A549 (cell line): Measurements from ENCODE around the gene CBR3. TPM values are rescaled to one million over a fixed set of nuclear protein-coding genes. Genes with fewer than 3 reads are reported as not detected.

ENCODE experiments used
- ATAC-seq, 2 experiments: fragments of 200-7000 bp in 1 of 2; fragments of >200 bp in 1 of 2; cut with Nextera tagmentation in 1 of 2; cut with Tn5 transposase in 1 of 2; 3 replicates each; pipeline versions ENCODE4 v1.8.0 to v1.9.1; 2018 to 2020; ENCODE audit warnings: mild to moderate bottlenecking in 1 of 2, moderate library complexity in 1 of 2
- CTCF ChIA-PET: fragments of 300-600 bp; sonication (Branson Sonifier 250); formaldehyde crosslinking; extraction: SDS; loops from one replicate; lab custom pipeline; 2021; ENCODE audit warnings: antibody characterized with exemption, inconsistent platforms; lab: Yijun Ruan, JAX
- POLR2A ChIA-PET: fragments of 350-600 bp; formaldehyde crosslinking; extraction: SDS; loops from one replicate; lab custom pipeline; 2021; ENCODE audit warnings: antibody characterized with exemption, inconsistent platforms; lab: Yijun Ruan, JAX
- DNase-seq, 2 experiments: peaks; one replicate each; pipeline versions ENCODE4 v3.0.0 to v3.0.0-alpha.2; 2011 to 2016; ENCODE audit warnings: low read depth in 1 of 2, low spot score in 1 of 2
- FAIRE-seq: peaks from 2 replicates; lab custom pipeline; 2011; peaks lifted over from hg19 to GRCh38; lab: Jason Lieb, UNC
- H3K27ac ChIP-seq, 2 experiments: fragments of >200 bp; sonication (Bioruptor Twin); formaldehyde crosslinking; 3 replicates each; pipeline ENCODE4 v1.5.1; 2016 to 2017
- H3K4me1 ChIP-seq: fragments of >200 bp; sonication (Bioruptor Twin); formaldehyde crosslinking; 3 replicates; pipeline ENCODE4 v1.6.1; 2016
- H3K4me2 ChIP-seq: fragments of >200 bp; sonication (Bioruptor Twin); formaldehyde crosslinking; 3 replicates; pipeline ENCODE4 v1.6.1; 2016
- H3K4me3 ChIP-seq: fragments of >200 bp; sonication (Bioruptor Twin); formaldehyde crosslinking; 3 replicates; pipeline ENCODE4 v1.5.1; 2016
- H3K9me3 ChIP-seq: fragments of >200 bp; sonication (Bioruptor Twin); formaldehyde crosslinking; 3 replicates; pipeline ENCODE4 v1.6.1; 2016
- ATOH8 ChIP-seq: fragments of 250-450 bp; sonication (Bioruptor Pico); IDR thresholded peaks from 2 replicates; pipeline ENCODE4 v1.5.0; 2020; ENCODE audit warnings: low read depth, mild to moderate bottlenecking, moderate library complexity
- BCL3 ChIP-seq: fragments of >200 bp; sonication (Bioruptor Twin); formaldehyde crosslinking; IDR thresholded peaks from 3 replicates; pipeline ENCODE4 v1.6.1; 2016
- BHLHE40 ChIP-seq: IDR thresholded peaks from 2 replicates; pipeline ENCODE4 v1.6.1; 2012; ENCODE audit warnings: low read depth, low read length, inconsistent platforms
- CHD2 ChIP-seq: fragments of 150-350 bp; IDR thresholded peaks from 2 replicates; pipeline ENCODE4 v1.6.1; 2014; ENCODE audit warnings: low read length; ENCODE audit not compliant: partially characterized antibody
- E2F6 ChIP-seq: IDR thresholded peaks from 2 replicates; pipeline ENCODE4 v1.6.1; 2012; ENCODE audit warnings: low read depth, borderline replicate concordance
- EHF ChIP-seq: fragments of 250-450 bp; sonication (Bioruptor Pico); IDR thresholded peaks from 2 replicates; pipeline ENCODE4 v1.5.0; 2020; ENCODE audit warnings: mild to moderate bottlenecking
- EP300 ChIP-seq, 2 experiments: fragments of >200 bp; sonication (Bioruptor Twin); formaldehyde crosslinking; IDR thresholded peaks; 2 replicates in 1 of 2; 3 replicates in 1 of 2; pipeline ENCODE4 v1.6.1; 2016 to 2017
- FOSL2 ChIP-seq, 2 experiments: fragments of 450-650 bp in 1 of 2; fragments of >200 bp in 1 of 2; sonication (Bioruptor Twin) in 1 of 2; formaldehyde crosslinking; IDR thresholded peaks; 2 replicates each; pipeline versions ENCODE4 v1.5.0 to v1.6.1; 2016 to 2020; ENCODE audit warnings: mild to moderate bottlenecking in 1 of 2, moderate library complexity in 1 of 2
- GATA3 ChIP-seq: IDR thresholded peaks from 2 replicates; pipeline ENCODE4 v1.6.1; 2012; ENCODE audit warnings: borderline replicate concordance
- HDAC2 ChIP-seq: fragments of 200-600 bp; sonication (generic); IDR thresholded peaks from 2 replicates; pipeline ENCODE4 v1.6.1; 2016
- HEYL ChIP-seq: fragments of 250-450 bp; sonication (Bioruptor Pico); IDR thresholded peaks from 2 replicates; pipeline ENCODE4 v1.8.0; 2021; ENCODE audit warnings: mild to moderate bottlenecking, moderate library complexity
- HOXA7 ChIP-seq: fragments of 250-450 bp; sonication (Bioruptor Pico); IDR thresholded peaks from 2 replicates; pipeline ENCODE4 v1.5.0; 2020; ENCODE audit warnings: mild to moderate bottlenecking, moderate library complexity
- HOXB5 ChIP-seq: fragments of 250-450 bp; sonication (Bioruptor Pico); IDR thresholded peaks from 2 replicates; pipeline ENCODE4 v1.5.0; 2020; ENCODE audit warnings: mild to moderate bottlenecking, moderate library complexity
- KDM1A ChIP-seq: fragments of 200-600 bp; sonication (generic); IDR thresholded peaks from 2 replicates; pipeline ENCODE4 v1.6.1; 2016; ENCODE audit warnings: low read depth, mild to moderate bottlenecking
- MAFK ChIP-seq: fragments of 450-650 bp; IDR thresholded peaks from 2 replicates; pipeline ENCODE4 v1.6.1; 2014; ENCODE audit not compliant: partially characterized antibody
- MAZ ChIP-seq: fragments of 150-350 bp; IDR thresholded peaks from 2 replicates; pipeline ENCODE4 v1.6.1; 2014; ENCODE audit warnings: antibody characterized with exemption, low read depth, low read length, borderline replicate concordance
- NFE2L2 ChIP-seq: fragments of 150-350 bp; conservative IDR thresholded peaks from 2 replicates; pipeline ENCODE4 v1.6.1; 2014; ENCODE audit warnings: low read length
- PHF8 ChIP-seq: fragments of 200-600 bp; sonication (generic); IDR thresholded peaks from 2 replicates; pipeline ENCODE4 v1.6.1; 2016; ENCODE audit warnings: low read depth, mild to moderate bottlenecking, antibody characterized with exemption, moderate library complexity, borderline replicate concordance
- POLR2AphosphoS2 ChIP-seq: conservative IDR thresholded peaks from 2 replicates; pipeline ENCODE4 v1.6.1; 2012; ENCODE audit warnings: low read length, improper control_type of control experiment, inconsistent platforms
- RCOR1 ChIP-seq: fragments of 150-350 bp; IDR thresholded peaks from 2 replicates; pipeline ENCODE4 v1.6.1; 2014; ENCODE audit warnings: antibody characterized with exemption, low read length, low read depth
- ZC3H11A ChIP-seq: fragments of 450-650 bp; IDR thresholded peaks from 2 replicates; pipeline ENCODE4 v1.6.1; 2014; ENCODE audit warnings: antibody characterized with exemption, mild to moderate bottlenecking
- WGBS: methylation state at CpG from one replicate; pipeline ENCODE4 v1.1.6; 2017; ENCODE audit errors: missing lambda C conversion rate; 5-methylcytosine and 5-hydroxymethylcytosine counted together
- polyA plus RNA-seq, 4 experiments: library from polyadenylated mRNA; depleted of rRNA in 3 of 4; stranded (reverse); fragments of >200 nt; fragmentation: RNase III in 1 of 4; extraction: RNeasy Plus Mini Kit Qiagen cat#74134 plus additional on column Dnase treatment in 1 of 4; gene quantifications; 2 replicates in 3 of 4; 3 replicates in 1 of 4; pipeline ENCODE4 v1.2.3, GENCODE V29; 2011 to 2017
- TF ChIP-seq, protein P1 (sequence below): fragments of >200 bp; sonication (Bioruptor Twin); formaldehyde crosslinking; IDR thresholded peaks from 3 replicates; pipeline ENCODE4 v1.5.1; 2016

The CBR3 gene
- polyA plus RNA-seq, 2 of the 4 experiments (the other 2 are of a cell fraction): 5.9 to 6.1 TPM

DNA sequence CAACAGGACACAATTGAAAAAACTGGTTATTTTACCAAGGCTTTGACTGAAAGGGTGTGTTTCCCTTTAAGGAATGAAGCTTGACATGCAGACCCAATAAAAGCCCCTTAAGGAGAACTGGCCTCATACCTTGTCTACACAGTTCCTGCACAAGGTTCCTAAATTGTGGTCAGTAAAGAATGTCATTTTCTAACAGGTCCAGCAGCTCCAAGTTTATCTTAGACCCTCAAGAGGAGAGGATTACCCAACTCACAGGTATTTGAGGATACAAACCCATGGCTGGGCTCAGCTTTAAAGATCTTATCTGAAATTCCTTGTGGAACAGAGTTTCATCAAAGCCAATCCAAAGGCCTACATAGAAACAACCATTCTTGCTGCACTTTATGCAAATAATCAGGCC, 31.4 kb upstream of the CBR3 start:
- Histone ChIP-seq H3K4me3 (no peak overlapping the region), H3K4me2 (no peak overlapping the region), H3K9me3 (no peaks in the 10 kb centered on the region), H3K4me1 (no peaks in the 10 kb centered on the region), H3K27ac (no peak overlapping the region)
- TF ChIP-seq RCOR1 (no peak), E2F6 (no peak), BCL3 (no peak), MAZ (no peak), FOSL2 (IDR thresholded peaks at IDR 0.05) (no peak), FOSL2 (CRISPR knock-in tag; IDR thresholded peaks at IDR 0.05) (no peak), PHF8 (no peak), ATOH8 (no peak), HEYL (no peak), HDAC2 (no peak), HOXB5 (no peak), EHF (CRISPR knock-in tag) (no peak), BHLHE40 (no peak)
- CTCF ChIA-PET: interaction anchor here (0.8 kb wide), 1 partner anchor 22 kb away, joined by 4 read pairs; no protein-coding TSS in a partner anchor
- no peak for DNase-seq
- FAIRE-seq: no peak
- POLR2A ChIA-PET: interaction anchor here (0.6 kb wide), 1 partner anchor 9 kb away, joined by 3 read pairs; no protein-coding TSS in a partner anchor
- no peak for ATAC-seq

- no peak overlapping the region for H3K4me3 ChIP-seq
- TF ChIP-seq KDM1A (no peak), MAFK (no peak), NFE2L2 (no peak), RCOR1 (no peak), ZC3H11A (no peak), BCL3 (no peak), EP300 (IDR thresholded peaks at IDR 0.05) (no peak), HDAC2 (no peak), POLR2AphosphoS2 (no peak), EHF (CRISPR knock-in tag) (no peak), E2F6 (no peak), GATA3 (no peak), ATOH8 (no peak), CHD2 (no peak), HOXA7 (no peak), PHF8 (no peak)
- TF ChIP-seq, protein P1, sequence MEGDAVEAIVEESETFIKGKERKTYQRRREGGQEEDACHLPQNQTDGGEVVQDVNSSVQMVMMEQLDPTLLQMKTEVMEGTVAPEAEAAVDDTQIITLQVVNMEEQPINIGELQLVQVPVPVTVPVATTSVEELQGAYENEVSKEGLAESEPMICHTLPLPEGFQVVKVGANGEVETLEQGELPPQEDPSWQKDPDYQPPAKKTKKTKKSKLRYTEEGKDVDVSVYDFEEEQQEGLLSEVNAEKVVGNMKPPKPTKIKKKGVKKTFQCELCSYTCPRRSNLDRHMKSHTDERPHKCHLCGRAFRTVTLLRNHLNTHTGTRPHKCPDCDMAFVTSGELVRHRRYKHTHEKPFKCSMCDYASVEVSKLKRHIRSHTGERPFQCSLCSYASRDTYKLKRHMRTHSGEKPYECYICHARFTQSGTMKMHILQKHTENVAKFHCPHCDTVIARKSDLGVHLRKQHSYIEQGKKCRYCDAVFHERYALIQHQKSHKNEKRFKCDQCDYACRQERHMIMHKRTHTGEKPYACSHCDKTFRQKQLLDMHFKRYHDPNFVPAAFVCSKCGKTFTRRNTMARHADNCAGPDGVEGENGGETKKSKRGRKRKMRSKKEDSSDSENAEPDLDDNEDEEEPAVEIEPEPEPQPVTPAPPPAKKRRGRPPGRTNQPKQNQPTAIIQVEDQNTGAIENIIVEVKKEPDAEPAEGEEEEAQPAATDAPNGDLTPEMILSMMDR: no peak
- no peak overlapping the region for H3K27ac ChIP-seq
- ChIA-PET POLR2A (no interaction called here), CTCF (interaction anchor here (0.6 kb wide), 2 partner anchors 47 to 421 kb away, joined by 3 read pairs; no protein-coding TSS in a partner anchor)
- H3K4me1 ChIP-seq: no peaks in the 10 kb centered on the region
- no peaks in the 10 kb centered on the region for H3K9me3 ChIP-seq
- no peak overlapping the region for H3K4me2 ChIP-seq
- ATAC-seq (no peak), DNase-seq (no peak), FAIRE-seq (no peak)
- WGBS: 76% methylated on average over 29 of the region's 29 CpGs
These were observed 30.3 kb upstream of the CBR3 start for GRCh38 chr21:36104317-36105300.
